Thyroid gland (tissue), 4 donors: Measurements from ENCODE around the gene GALNT17. TPM values are rescaled to one million over a fixed set of nuclear protein-coding genes. Genes with fewer than 3 reads are reported as not detected.

Experiments used
- DNase-seq, 2 donors: peaks; one replicate each; pipeline ENCODE4 v3.0.0-alpha.2; 2019
- H3K27ac ChIP-seq, 3 donors: fragments of 200-600 bp; sonication (generic); 1 replicate in 2 of 3; 2 replicates in 1 of 3; pipeline ENCODE4 v1.5.1; 2016 to 2019; ENCODE audit warnings: mild to moderate bottlenecking in 1 of 3, moderate library complexity in 1 of 3
- H3K27me3 ChIP-seq: fragments of 200-600 bp; sonication (generic); one replicate; pipeline ENCODE4 v1.5.1; 2019
- H3K36me3 ChIP-seq, 2 donors: fragments of 200-600 bp; sonication (generic); one replicate each; pipeline ENCODE4 v1.5.1; 2016 to 2019
- H3K4me1 ChIP-seq, 2 donors: fragments of 200-600 bp; sonication (generic); one replicate each; pipeline ENCODE4 v1.5.1; 2017 to 2019
- H3K4me3 ChIP-seq, 3 donors: fragments of 200-600 bp; sonication (generic); replicated peaks in 1 of 3; 1 replicate in 2 of 3; 2 replicates in 1 of 3; pipeline ENCODE4 v1.5.1; 2016; ENCODE audit warnings: mild to moderate bottlenecking in 1 of 3
- H3K9me3 ChIP-seq: fragments of 200-600 bp; sonication (generic); one replicate; pipeline ENCODE4 v1.5.1; 2017
- POLR2A ChIP-seq, 2 donors: fragments of 450-650 bp; IDR thresholded peaks; one replicate each; pipeline ENCODE4 v1.6.1; 2017; ENCODE audit warnings: antibody characterized with exemption in 2 of 2, mild to moderate bottlenecking in 2 of 2, moderate library complexity in 1 of 2
- WGBS, 2 donors: methylation state at CpG; one replicate each; pipeline ENCODE4 v1.1.5; 2017; 5-methylcytosine and 5-hydroxymethylcytosine counted together
- intact Hi-C: fragments of 100-400 bp; cut with DNase I; formaldehyde crosslinking; loops from one replicate; pipeline ENCODE4 v1.15.1; 2023
- microRNA-seq: library from miRNA; unstranded; fragments of <30 nt; microRNA quantifications from one replicate; pipeline ENCODE4, GENCODE V29; 2016
- small RNA-seq: library from RNA; depleted of rRNA; stranded (forward); fragments of <200 nt; gene quantifications from one replicate; pipeline ENCODE3, GENCODE V24; 2016
- total RNA-seq, 4 donors: library from RNA; depleted of rRNA; stranded (reverse); fragments of >200 nt; gene quantifications; one replicate each; pipeline ENCODE4 v1.2.3, GENCODE V29; 2016
- TF ChIP-seq, protein P1 (sequence below), 6 experiments: fragments of 200-600 bp in 3 of 6; fragments of 450-650 bp in 3 of 6; sonication (generic) in 3 of 6; IDR thresholded peaks; one replicate each; pipeline ENCODE4 v1.5.1; 2016 to 2019; ENCODE audit warnings: antibody characterized with exemption in 6 of 6, mild to moderate bottlenecking in 2 of 6, inconsistent platforms in 1 of 6, moderate library complexity in 1 of 6

The GALNT17 gene
- total RNA-seq, 4 donors from 2014 or later: 5.8 to 63.8 (median 37.1) TPM

- Histone ChIP-seq H3K4me3 (no peak overlapping the region), H3K4me1 (no peaks in the 10 kb centered on the region), H3K36me3 (no peaks in the 10 kb centered on the region), H3K27me3 (no peaks in the 10 kb centered on the region), H3K27ac (no peak overlapping the region), H3K9me3 (no peaks in the 10 kb centered on the region)
- no peak for DNase-seq
- no peak for TF ChIP-seq POLR2A (IDR thresholded peaks at IDR 0.05)
- TF ChIP-seq, protein P1, sequence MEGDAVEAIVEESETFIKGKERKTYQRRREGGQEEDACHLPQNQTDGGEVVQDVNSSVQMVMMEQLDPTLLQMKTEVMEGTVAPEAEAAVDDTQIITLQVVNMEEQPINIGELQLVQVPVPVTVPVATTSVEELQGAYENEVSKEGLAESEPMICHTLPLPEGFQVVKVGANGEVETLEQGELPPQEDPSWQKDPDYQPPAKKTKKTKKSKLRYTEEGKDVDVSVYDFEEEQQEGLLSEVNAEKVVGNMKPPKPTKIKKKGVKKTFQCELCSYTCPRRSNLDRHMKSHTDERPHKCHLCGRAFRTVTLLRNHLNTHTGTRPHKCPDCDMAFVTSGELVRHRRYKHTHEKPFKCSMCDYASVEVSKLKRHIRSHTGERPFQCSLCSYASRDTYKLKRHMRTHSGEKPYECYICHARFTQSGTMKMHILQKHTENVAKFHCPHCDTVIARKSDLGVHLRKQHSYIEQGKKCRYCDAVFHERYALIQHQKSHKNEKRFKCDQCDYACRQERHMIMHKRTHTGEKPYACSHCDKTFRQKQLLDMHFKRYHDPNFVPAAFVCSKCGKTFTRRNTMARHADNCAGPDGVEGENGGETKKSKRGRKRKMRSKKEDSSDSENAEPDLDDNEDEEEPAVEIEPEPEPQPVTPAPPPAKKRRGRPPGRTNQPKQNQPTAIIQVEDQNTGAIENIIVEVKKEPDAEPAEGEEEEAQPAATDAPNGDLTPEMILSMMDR (IDR thresholded peaks at IDR 0.05): no peak
- intact Hi-C loops: no loop called here
- 95 to 100% methylated on average over 2 of the region's 2 CpGs for WGBS, 2 donors
Measured at GRCh38 chr7:71753236-71753635, 621.3 kb downstream of the GALNT17 start.

DNA sequence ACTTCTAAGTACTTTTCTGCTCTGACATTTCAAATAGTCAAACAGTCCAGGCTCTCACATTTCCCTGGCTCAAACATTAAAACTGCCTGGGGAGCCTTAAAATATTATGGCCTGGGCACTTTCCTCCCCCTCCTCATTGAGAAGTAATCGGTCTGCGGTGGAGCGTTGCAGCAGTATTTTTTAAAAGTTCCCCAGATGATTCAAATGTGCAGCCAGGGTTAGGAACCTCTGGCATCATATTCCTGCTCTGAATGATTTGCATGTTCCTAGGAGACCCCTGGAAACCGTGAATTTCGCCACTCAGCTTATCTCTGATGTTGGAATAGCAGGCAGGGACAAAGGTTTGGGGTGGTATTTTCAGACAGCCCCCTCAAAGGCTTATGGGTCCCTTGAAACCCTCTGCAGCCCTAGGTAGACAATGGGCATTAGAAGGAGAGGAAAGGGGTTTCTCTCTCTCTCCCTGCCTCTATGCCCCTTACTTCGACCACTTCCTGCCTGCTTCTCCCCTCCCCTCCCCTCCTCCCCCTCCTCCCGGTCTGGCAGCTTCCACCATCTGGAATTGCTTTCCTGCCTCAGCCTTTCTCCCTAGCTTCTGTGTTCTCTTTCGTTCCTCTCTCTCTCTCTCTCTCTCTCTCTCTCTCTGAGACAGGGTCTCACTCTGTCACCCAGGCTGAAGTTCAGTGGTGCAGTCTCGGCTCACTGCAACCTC, 622.2 kb downstream of the GALNT17 start:
- no peak for DNase-seq

DNA sequence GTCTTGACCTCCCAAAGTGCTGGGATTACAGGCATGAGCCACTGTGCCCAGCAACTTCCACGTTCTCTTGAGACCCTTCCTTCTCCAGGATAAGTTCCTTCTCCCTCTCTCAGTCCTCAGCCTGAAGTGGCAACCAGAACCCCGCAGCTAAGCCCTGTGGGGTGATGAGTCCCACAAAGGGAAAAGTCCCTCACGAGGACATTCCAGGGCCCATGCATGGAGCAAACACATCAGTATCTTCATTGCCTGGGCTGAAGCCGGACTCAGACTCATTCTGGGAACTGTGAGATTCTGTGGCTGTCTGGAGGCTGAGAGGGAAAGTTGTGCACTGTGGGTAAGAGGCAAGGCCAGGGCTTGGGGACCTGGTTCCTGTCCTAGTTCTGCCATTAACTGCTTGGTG, 622.9 kb downstream of the GALNT17 start:
- intact Hi-C loops: no loop called here
- Histone ChIP-seq H3K27ac (no peak overlapping the region), H3K4me1 (no peaks in the 10 kb centered on the region), H3K9me3 (no peaks in the 10 kb centered on the region), H3K27me3 (no peaks in the 10 kb centered on the region), H3K4me3 (no peak overlapping the region), H3K36me3 (no peaks in the 10 kb centered on the region)
- no peak for DNase-seq
- TF ChIP-seq POLR2A (IDR thresholded peaks at IDR 0.05): no peak
- TF ChIP-seq, protein P1 (IDR thresholded peaks at IDR 0.05): no peak
- 87 to 92% methylated on average over 4 of the region's 4 CpGs for WGBS, 2 donors

More for the DNA sequence above, 622.2 kb downstream of the GALNT17 start:
- no peak overlapping the region for H3K4me3 ChIP-seq
- H3K4me1 ChIP-seq: no peaks in the 10 kb centered on the region
- H3K9me3 ChIP-seq: no peaks in the 10 kb centered on the region
- 28 to 42% methylated on average over 9 of the region's 9 CpGs for WGBS, 2 donors
- no peak overlapping the region for H3K27ac ChIP-seq
- H3K36me3 ChIP-seq: no peaks in the 10 kb centered on the region
- intact Hi-C loops: no loop called here
- H3K27me3 ChIP-seq: no peaks in the 10 kb centered on the region
- TF ChIP-seq, protein P1 (IDR thresholded peaks at IDR 0.05): no peak
- no peak for TF ChIP-seq POLR2A (IDR thresholded peaks at IDR 0.05)

GRCh38 chr7:71761336-71761735, 629.4 kb downstream of the GALNT17 start:
- no peaks in the 10 kb centered on the region for H3K36me3 ChIP-seq
- TF ChIP-seq, protein P1 (IDR thresholded peaks at IDR 0.05): no peak
- no peak for TF ChIP-seq POLR2A (IDR thresholded peaks at IDR 0.05)
- DNase-seq: no peak
- no peaks in the 10 kb centered on the region for H3K9me3 ChIP-seq
- no peaks in the 10 kb centered on the region for H3K27me3 ChIP-seq
- H3K4me3 ChIP-seq: no peak overlapping the region
- no peaks in the 10 kb centered on the region for H3K4me1 ChIP-seq
- no peak overlapping the region for H3K27ac ChIP-seq
- intact Hi-C loops: no loop called here

Small RNAs within 50 kb of the gene (microRNA-seq; reads per million reads assigned to microRNA genes)
- gene MIR3914-1 (not detected), gene MIR3914-2 (not detected)

Small RNAs within 50 kb of the gene (small RNA-seq; reads per million reads assigned to genes)
- not detected for gene MIR3914-1
- not detected for gene RN7SKP75
